ENCODE results near the gene TMEM92.
A peak's percentile ranks its signal among the peaks of the same experiment; 100 is the strongest.
"Not testable (repeated sequence)": the region's sequence is repeated elsewhere in the genome, so short reads cannot be mapped to it uniquely, and the experiment has no call there.

The TMEM92 gene

DNA sequence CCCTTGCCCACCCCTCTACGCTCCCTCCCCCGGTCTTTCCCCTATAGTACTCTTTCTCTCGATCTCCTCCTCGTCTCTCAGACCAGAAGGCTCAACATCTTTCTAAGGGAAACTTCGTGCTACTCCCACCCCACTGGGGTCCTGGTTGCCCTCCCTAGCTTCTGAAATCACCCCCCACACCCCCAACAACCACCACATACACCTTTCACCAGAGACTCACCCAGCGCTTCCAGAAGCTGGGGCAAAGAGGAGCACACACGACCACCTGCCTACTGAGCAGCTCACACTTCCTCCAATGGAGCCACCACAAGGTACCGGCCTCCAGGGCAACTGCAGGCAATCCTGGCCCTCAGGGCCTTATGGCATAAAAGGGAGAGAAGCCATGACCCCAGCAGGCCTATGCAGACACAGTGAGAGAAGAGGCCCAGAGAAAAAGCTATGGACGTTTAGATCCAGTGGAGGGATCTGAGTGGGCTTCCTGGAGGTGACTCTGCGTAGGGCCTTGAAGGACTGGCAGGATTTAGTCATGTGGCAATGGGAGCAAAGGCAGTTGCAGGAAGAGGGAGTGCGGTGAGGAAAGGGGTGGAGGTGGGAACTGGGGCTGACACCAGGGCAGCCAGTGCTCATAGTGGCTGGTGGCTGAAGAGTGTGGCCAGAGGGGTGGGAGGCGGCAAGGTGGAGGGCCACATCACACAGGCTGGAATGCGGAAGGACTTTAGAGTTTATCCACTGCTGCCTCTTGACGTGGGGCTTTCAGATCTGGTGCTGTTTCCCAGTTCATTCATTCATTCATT, 12.1 kb upstream of the TMEM92 start:
- DNase-seq: no peak

DNA sequence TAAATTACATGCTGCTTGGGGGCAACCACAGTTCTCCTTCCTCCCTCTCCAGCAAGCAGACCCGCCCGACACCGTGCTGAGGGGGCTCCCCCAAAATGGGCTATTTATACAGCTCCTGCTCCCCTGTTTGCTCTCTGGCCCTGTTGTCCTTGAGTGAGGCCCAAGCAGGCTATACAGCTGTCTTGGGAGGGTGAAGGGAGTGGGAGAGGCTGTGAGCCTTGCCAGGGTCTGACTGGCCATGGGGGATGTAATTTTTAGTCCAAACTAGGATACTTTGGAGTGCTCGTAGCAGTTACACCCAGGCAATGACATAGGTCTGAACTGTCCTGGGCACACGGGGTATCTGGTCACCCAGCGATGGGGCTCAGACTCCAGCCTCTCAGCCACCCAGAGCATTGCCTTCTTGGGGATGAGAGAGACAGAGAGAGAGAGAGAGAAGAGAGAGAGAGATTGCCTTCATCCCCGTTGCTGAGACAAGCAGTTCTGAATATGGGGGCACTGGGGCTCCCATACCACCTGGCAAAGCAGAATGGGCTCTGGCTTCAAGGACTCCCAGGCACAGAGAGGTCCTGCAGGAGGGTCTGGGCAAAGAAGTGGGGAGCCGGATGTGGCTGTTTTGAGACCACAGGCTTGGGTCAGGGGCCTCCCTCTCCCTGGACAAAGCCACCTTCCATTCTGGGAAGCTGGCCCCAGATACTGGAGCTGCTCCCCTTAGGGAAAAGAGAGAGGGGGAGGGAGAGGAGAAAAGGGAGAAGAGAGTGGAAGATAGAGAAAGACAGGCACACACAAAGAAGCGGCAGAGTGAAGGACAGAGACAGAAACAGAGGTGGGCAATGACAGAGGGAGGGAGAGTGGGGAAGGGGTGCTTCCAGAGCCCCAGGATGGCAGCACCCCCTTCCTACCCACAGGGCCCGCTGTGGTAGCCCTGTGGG, 10.7 kb upstream of the TMEM92 start:
- DNase-seq: no peak

DNA sequence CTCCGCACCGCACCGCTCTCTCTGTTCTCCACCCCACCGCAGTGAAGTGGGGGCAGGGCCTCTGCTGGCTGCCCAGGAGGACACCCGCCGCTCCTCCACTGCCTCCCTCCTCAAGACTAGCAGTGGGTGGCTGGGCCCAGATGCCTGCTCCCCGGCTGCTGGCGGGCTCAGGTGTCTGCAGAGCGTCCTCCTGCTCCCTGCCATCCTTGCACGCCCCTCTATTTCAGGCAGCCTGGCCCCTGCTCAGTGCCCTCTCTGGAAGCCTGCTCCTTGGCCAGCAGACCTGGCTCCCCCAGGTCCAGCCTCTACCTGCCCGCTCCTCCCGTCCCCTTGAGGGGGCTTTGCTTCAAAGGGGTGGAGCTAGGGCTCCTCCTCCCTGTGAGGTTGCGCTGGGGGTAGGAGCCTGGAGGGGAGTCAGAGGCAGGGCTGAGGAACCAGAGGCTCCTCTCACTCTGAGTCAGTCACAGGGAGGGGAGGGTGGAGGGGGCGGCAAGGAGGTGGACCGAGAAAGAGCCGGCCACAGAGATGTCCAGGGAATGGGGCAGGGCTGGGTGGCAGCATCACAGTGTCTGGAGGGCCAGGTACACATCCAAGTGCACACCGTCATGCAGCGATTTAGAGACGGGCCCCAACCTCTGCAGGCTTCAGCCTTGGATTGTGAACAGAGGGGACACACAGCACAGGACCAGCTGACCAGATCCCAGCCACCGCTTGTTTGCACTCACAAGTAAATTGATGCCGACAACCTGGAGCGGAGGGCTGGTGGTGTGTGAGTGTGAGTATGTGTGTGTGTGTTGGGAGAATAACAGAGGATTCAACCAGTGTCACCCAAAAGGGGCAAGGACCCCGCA, 9.8 kb upstream of the TMEM92 start:
- DNase-seq: no peak

DNA sequence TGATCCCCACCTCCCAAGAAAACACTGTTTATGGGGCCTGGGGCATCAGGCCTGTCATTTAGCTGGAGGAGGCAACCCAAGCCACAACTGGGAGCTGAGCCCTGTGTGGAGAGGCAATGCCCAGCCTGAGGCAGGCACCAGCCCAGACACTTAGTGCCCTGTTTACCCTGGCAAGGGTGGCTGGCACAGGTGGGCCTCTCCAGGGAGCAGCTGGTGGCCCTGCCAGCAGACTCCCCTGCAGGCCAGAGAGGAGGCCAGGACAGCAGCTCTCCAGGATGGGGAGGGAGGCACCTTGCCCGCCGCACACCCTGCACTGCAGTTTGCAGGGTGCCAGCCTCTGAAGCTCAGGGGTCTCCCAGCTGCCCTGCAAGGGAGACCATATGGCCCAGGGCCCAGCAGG, 9.1 kb upstream of the TMEM92 start:
- no peak for DNase-seq

DNA sequence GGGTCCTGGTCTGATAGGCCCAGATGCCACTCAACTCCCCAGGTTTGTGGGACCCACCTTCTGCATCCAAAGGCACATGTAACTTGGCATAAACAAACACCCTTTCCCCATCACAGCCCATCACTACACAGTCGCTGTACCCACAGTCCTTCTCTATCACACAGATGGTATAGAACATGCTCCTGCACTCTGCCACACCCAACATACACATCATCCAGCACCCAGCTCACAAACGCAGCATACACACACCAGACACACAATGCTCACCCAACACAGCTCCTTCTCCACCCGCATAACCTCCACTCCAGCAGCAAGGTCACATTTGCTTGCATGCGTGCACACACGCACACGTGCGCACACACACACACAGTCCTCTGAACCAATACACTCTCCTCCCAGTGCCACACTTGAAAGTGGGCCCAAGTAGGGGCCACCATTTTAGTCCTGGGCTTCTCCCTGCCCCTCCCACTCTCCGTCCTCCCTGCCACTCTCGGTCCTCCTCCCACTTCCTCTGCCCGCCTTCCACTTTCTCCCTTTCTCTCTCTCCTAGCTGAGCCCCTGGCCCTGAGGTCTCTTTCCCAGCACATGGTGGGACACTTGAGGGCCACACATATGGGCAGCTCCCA, 8.5 kb upstream of the TMEM92 start:
- no peak for DNase-seq

DNA sequence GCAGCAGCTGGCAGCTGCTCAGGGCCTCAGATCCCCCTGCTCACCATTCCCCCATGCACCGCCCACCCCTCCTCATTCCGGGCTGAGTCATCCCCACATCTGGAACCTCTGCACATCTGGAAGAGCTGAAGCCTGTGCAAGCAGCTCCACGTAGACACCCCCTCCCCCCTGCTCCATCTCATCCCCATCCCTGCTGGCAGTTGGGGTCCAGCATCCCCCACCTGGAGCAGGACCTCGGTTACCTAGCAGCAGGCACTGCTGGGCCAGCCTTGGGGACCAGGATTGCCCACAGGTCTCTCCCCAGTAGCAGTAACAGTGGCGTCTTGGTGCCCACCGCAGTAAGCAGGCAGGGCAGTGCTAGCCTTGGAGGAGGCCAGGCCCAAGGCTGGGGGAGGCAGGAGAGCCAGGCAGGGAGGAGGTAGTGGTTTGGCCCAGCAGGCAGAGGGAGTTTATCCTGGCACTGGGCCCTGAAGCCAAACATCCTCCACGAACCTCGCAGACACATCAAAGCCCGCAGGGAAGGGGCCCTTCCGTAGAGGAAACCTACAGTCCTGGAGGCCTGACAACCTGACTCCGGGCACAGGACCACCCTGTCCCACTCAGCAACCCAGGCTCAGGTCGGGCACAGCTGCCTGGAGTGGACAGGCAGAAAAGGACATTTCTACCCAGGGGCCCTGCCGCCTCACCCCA, 7.7 kb upstream of the TMEM92 start:
- no peak for DNase-seq

DNA sequence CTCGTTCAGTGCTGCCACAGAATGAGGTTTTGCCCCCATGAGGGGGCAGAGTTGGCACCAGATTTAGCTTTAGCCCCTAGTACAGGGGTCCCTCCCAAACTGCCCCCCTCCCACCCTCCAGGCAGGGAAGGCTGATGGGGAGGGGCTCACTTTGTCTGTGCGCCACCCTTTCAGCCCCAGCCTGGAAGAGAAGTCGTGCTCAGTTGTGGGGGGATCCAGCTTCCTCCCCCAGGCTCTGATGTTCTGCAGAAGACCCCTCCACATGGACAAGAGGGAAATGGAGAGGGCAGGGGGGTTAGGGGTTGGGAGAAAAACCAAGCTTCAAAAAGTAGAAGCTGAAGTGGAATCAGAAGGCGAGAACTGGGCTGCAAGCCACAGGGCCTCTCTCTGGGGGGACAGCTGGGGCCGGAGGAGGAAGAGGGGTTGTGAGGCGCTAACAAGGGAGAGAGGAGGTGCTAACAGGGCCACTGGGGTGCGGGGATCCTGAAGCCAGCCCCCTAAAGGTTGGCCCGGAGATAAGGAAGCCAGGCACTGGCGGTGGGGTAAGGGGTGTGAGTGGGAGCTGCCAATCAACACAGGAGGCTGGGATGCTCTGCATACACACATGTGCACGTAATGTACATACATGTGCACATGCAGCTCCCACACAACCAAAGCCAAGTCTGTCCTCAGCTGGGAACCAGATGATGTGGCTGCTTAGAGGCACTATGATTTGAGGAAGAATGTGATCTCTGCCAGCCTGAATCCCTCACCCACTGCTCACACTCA, 7.0 kb upstream of the TMEM92 start:
- no peak for DNase-seq

DNA sequence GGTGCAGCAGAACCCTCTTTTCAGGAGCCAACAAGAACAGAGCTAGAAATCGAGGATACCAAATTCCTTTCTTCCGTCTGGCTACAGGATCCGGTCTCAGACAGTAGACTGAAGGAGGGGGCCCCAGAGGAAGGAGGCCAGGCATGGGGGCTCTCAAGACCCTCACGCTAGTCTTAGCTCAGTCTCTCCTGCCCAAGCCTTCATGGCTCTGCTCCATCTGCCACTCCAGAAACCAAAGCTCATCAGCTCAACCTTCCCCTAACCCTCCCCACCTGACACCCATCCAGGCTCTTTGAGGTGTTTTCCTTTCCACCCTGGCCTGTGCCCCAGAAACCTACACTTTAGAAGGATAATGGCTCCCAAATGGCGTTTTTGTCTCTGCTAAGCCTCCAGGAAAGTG, 6.2 kb upstream of the TMEM92 start:
- DNase-seq: no peak

DNA sequence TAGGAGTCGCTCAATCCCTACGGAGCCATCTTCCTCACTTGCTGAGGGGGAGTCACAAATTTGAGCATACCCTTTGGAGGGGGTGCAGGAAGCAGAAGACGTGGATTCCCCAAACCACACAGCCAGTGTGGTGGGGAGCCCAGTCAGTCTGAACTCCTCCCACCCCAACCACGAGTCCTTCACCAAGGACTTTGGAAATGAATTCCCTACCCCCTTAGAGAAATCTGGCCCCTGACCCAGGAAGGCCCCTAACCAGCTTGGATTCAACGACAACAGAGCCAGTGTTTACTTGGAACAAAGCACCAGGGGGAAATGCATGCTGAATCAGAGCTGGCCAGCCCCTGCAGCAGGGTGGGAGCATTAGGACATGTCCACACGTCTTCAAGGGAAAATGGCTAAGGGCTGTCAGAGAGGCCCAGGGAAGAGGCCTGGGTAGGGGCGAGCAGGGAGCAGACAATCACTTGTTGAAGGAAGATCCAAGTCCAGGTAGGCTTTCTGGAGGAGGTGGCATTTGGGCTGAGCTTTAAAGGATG, 5.5 kb upstream of the TMEM92 start:
- DNase-seq: no peak

DNA sequence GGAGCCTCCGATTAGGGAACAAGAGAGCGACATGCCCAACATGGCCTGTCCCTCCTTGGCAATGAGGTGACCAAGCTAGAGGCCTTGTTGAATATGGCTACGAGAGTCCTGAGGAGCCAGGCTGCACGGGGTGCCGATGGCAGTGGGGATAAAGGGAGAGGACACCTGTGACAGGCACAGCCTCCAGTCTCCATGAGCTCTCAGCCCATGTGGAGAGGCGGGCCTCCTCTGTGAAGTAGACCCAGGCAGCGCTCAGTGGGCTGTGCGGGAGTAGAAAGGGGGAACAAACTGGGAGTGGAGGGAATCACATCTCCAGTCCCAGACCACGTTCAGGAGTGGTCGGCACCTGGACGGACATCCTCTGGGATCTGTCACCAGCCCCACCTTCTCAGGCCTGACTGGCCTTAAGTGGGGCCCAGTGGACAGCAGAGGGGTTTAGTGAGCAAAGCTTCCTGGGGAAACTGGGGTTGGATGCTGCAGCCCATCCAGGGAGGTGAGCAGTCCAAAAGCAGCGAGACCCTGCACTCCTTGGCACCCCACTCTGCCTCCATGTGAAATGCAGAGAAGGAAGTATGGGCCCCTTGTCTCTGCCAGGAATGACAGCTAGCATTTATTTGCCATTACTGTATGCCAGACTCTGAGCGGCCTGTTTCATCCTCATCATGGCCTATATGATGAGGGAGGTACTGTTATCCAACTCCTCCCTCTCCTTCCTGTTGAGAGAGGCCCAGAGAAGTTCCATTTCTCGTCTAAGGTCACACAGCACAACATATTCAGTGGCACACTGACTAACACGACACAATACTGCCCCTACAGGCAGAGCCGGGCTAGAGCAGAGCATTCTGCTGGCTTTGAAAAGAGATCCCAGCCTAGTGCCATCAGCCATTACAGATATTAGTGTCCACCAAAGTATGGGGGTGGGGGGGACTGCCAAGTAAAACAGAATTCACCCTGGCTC, 4.5 kb upstream of the TMEM92 start:
- DNase-seq: peak; percentile 63

DNA sequence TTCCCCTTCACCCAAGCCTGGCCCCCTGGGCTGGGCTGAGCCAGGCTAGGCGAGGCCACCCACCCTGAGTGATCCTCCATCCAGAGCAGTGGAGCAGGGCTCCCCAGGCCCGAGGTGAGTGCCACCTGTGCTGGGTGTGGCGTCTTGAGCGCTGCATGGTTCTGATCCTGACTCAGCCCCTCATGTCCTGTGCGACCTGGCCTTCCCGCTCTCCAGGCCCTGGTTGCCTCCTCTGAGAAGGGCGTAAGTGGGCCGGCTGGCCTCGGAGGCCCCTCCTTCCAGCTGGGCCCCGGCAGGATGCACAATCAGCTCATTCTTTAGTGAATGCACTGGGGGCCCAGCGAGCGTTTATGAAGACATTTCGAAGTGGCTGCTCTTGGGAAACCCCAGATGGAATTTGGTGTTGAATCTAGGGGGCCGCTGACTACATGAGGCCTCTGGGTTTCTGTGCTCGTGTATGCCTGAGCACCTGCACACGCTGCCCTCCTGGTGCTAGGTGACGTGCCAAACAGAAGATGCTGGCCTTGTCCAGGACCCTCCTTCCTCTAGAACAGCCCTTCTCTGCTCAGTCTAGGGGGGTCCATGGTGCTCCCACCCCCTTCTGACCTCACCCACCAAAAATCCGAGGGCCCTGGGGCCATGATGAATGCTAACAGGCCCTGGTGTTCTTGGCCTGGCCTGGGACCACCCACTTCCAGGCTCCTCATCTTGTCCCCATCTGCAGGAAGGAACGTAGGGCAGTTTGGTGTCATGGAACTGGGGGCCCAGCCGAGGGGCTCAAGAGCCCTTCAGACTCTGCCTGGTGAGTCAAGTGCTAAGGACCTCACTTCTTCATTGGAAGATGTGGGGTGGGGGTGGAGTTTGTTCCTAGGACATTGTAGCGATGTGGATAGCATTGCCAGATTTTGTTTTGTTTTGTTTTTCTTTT, 3.6 kb upstream of the TMEM92 start:
- no peak for DNase-seq

DNA sequence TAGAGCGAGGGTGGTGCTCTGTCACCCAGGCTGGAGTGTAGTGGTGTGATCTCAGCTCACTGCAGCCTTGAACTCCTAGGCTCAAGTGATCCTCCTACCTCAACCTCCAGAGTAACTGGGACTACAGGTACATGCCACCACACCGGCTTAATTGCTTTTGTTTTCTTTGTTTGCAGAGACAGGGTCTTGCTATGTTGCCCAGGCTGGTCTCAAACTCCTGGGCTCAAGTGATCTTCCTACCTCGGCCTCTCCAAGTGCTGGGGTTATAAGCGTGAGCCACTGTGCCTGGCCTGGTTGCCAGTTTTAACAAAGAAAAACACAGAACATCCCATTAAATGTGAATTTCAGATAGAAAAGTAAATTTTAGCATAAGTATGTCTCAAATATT, 2.9 kb upstream of the TMEM92 start:
- DNase-seq: not testable (repeated sequence)

DNA sequence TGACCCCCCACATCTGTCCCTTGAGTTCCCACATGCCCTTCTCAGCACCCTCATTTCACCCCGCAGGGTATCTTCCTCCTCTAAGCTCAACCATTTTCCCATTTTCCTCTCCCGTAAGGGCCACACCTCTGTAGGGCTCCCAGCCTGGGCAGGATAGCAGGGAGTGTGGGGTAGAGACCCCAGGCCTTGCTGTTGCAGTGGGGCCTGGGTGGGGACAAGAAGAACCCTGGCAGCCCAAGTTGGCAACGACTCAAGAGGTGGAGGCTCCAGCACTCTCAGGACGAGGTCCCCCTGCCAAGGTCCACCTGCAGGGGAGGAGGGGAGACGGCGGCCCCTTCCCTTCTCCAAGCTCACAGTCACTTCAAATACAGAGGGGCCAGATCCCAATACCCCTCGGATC, 2.0 kb upstream of the TMEM92 start:
- DNase-seq: no peak

DNA sequence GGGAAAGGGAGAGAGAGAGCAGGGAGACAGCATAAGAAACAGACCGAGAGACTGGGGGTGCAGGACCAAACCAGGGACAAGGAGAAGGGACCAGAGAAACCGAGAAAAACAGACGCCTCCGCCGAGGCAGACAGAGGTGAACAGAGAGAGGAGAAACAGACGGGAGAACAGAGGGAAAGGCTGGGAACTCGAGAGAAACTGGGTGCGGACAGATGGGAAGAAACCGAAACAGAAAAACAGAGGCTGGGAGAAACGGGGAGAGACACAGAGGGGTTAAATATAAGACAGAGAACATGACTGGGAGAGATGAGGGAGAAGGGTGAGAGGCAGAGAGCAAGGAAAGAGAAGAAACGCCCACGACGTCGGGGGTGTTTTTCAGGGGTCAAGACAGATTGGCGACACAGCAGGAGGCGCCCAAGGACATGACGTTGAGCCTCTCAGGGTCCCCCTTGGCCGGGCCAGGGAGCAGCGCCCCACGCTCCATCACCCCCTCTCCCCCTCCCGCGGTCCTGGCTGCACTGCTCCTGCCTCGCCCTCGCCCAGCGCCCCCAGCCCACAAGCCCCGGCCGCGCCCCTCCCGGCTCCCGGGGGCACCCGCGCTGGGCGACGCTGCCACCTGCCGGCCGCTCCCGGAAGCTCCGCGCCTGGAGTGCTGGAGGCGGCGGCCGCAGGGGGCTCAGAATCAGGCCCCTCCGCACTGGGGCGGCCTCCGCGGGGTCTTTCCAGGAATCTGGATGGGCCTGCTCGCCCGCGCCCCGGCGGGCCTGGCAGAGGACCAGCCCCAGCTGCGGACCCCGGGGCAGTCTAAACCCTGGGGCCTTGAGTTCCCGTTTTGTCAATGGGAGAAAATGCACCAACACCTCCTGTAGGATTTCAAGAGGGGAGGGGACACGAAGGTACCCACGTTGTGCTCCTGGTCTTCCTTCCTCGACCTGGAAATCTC, 1.3 kb upstream of the TMEM92 start:
- peak; percentile 12 for DNase-seq

DNA sequence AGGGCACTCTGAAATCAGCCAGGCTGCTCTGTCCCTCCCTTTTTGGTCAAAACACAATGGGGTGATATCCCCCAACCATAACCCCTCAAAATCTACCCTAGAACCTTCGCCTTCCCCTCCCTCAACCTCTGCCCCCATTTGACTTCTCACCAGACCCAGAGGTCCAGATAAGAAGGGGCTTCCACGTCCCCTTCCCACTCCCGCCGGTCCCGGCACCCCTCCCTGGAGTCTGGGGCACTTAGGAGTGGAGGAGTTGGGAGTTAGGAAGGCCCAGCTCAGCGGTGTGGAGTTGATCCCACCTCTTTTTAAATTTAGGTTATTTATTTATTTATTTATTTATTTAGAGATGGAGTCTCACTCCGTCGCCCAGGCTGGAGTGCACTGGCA, 619 bp upstream of the TMEM92 start:
- DNase-seq: no peak

DNA sequence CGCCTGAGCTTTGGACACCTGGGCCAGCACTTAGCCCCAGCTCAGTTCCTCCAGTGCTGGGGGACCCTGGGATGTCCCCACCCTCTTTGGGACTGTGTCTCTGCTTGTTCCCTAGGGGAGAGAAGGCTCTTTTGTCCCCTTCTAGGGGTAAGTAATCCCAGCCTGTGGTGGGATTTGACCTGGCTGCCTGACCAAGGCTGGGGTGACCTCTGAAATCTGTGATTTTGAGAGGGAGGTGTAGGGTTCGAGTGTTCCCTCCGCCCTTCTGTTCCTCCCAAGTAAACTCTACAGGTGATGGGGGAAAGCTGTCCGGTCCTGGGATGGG, 593 bp downstream of the TMEM92 start:
- DNase-seq: no peak

DNA sequence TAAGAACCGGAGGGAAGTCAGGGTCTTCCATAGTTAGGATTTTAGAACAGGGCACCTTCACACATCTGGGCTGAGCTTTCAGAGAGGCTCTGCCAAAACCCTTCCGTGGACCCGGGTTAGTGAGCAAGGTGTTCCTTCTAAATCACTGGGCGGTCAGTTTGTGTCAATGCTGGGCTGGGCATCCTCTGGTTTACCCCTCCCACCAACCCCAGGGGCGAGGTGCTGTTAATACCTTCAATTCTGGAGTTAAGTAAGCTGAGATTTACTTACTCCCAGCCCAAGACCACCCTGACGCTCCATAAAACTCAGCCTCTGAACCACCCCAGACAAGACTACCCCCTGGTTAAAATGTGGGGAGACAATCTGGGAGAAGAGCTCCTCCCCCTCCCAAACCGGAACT, 1.0 kb downstream of the TMEM92 start:
- DNase-seq: no peak
